HFFc6 (cell line): ENCODE data around the gene PCDHGA5. TPM values are rescaled to one million over a fixed set of nuclear protein-coding genes. Genes with fewer than 3 reads are reported as not detected.
"Not testable (repeated sequence)": the region's sequence is repeated elsewhere in the genome, so short reads cannot be mapped to it uniquely, and the experiment has no call there.

Experiments
- DNase-seq: peaks from one replicate; pipeline ENCODE4 v3.0.0-alpha.2; 2018
- H3K27ac Mint-ChIP-seq: 2 replicates; pipeline ENCODE4 v1.8.0; 2020; ENCODE audit warnings: mild to moderate bottlenecking, mixed read lengths
- H3K27me3 Mint-ChIP-seq: 2 replicates; pipeline ENCODE4 v1.8.0; 2021; ENCODE audit warnings: mild to moderate bottlenecking, moderate library complexity, mixed read lengths; ENCODE audit not compliant: insufficient read depth
- H3K36me3 Mint-ChIP-seq: 2 replicates; pipeline ENCODE4 v1.8.0; 2021; ENCODE audit warnings: low read depth, mixed read lengths
- H3K4me1 Mint-ChIP-seq: 2 replicates; pipeline ENCODE4 v1.8.0; 2020; ENCODE audit warnings: low read depth, mixed read lengths
- H3K4me3 Mint-ChIP-seq: 2 replicates; pipeline ENCODE4 v1.8.0; 2020; ENCODE audit warnings: mild to moderate bottlenecking, moderate library complexity, mixed read lengths
- H3K9me3 Mint-ChIP-seq: 2 replicates; pipeline ENCODE4 v1.8.0; 2020; ENCODE audit warnings: mild to moderate bottlenecking, mixed read lengths
- total RNA-seq, 6 experiments: library from RNA; stranded (reverse); fragmentation: NEBNext Ultra II Directional; extraction: Animal tissue kit (Norgen Biotek cat#: 25700); gene quantifications; 2 replicates in 1 of 6; 3 replicates in 5 of 6; pipeline ENCODE4 v1.2.3, GENCODE V29; 2021
- TF ChIP-seq, protein P1 (sequence below): fragments of 200-600 bp; sonication (generic); IDR thresholded peaks from 2 replicates; pipeline ENCODE4 v1.5.0; 2021; ENCODE audit warnings: antibody characterized with exemption, mild to moderate bottlenecking

The PCDHGA5 gene
- total RNA-seq, 6 experiments from 2014 or later = 0.74 to 1.8 (median 1.0) TPM

DNA sequence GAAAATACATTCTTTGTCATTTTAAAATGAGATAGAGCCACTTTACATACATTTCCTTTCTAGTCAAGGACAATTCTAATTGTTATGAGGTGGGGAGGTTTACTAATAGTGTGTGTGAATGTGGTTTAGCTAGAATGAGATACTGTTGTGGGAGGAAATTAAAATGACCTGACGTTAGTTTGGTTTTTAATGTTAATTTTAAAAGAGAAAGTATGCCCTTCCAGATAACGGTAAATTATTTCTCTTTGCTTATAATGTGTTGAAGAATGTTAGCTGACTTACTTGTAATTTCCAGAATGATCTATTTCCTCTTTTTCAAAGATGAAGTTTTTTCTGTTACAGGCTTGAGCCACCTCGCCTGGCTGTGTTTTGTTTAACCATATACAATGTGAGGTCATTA is 41.7 kb upstream of the PCDHGA5 start:
- Mint-ChIP-seq H3K4me1 (peaks cover 35% of the 10 kb centered on the region), H3K4me3 (no peak overlapping the region)

DNA sequence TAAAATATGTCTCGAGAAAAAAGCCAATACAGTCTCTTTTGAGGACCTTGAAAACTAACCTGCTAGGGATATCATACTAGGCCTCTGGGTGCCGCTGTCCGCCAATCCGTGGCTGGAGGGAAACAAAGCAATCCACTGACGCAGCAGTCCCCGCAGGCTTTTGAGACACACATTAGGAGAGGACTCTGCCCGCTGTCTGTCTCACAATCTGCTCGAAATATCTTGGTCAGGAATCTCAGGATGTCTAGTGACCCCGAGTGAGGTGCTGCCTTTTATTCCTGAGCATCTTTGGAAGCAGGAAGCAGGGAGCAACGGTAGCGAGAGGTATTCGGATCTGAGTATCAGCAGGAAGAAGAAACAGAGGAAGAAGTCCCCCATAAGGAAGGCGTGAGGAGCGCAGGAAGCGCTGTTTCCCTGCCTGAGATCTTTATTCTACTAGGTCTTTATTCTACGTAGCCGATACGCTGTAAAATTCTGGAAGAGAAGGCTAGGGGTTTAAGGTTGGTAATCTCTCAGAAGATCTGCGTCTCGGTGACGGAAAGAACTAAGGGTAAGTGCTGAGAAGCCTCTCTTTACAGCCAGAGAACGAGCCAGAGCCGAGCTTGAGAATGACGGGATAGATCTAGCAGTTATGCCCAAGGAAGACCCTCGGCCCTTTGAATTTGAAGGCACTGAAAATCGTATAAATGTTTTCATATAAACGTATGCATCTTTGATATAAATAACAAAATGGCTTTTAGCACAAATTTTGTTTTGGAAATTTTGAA is 37.7 kb upstream of the PCDHGA5 start:
- peaks cover 6% of the 10 kb centered on the region for H3K36me3 Mint-ChIP-seq
- TF ChIP-seq, protein P1, sequence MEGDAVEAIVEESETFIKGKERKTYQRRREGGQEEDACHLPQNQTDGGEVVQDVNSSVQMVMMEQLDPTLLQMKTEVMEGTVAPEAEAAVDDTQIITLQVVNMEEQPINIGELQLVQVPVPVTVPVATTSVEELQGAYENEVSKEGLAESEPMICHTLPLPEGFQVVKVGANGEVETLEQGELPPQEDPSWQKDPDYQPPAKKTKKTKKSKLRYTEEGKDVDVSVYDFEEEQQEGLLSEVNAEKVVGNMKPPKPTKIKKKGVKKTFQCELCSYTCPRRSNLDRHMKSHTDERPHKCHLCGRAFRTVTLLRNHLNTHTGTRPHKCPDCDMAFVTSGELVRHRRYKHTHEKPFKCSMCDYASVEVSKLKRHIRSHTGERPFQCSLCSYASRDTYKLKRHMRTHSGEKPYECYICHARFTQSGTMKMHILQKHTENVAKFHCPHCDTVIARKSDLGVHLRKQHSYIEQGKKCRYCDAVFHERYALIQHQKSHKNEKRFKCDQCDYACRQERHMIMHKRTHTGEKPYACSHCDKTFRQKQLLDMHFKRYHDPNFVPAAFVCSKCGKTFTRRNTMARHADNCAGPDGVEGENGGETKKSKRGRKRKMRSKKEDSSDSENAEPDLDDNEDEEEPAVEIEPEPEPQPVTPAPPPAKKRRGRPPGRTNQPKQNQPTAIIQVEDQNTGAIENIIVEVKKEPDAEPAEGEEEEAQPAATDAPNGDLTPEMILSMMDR = peak; percentile 80
- H3K4me1 Mint-ChIP-seq = peaks cover 17% of the 10 kb centered on the region
- H3K27ac Mint-ChIP-seq = peak overlapping the region; percentile 92
- peak; percentile 82 for DNase-seq
- H3K9me3 Mint-ChIP-seq = peaks cover 13% of the 10 kb centered on the region; the same call in 1 of the 2 replicates
- peak overlapping the region; percentile 94 for H3K4me3 Mint-ChIP-seq
- no peaks in the 10 kb centered on the region for H3K27me3 Mint-ChIP-seq

More for the DNA sequence above, 41.7 kb upstream of the PCDHGA5 start:
- Mint-ChIP-seq H3K36me3 (peaks cover 33% of the 10 kb centered on the region), H3K27ac (no peak overlapping the region), H3K27me3 (peaks cover 15% of the 10 kb centered on the region), H3K9me3 (peaks cover 46% of the 10 kb centered on the region)
- no peak for DNase-seq
- TF ChIP-seq, protein P1 = no peak

DNA sequence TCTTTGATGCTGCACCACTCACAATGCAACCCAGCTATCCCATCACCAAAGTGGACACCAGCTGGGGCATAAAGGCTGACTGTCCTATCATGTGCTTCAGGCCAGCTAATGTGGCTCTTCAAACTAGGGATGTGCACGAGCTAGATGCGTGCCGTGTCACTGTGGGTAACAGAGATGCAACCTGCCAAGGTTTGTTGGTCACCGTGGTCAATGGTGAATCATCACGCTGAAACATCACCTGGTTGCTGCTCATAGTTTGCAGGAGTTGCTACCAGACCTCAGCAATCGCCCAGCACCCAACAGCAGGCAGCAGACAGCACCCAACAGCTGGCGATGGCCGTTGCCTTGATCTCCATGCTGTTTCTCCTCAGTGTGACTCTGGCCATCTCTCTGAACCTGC is 35.7 kb upstream of the PCDHGA5 start:
- DNase-seq = no peak
- peaks cover 21% of the 10 kb centered on the region for H3K9me3 Mint-ChIP-seq
- peaks cover 15% of the 10 kb centered on the region for H3K36me3 Mint-ChIP-seq
- no peaks in the 10 kb centered on the region for H3K27me3 Mint-ChIP-seq
- peaks cover 17% of the 10 kb centered on the region for H3K4me1 Mint-ChIP-seq
- H3K27ac Mint-ChIP-seq = no peak overlapping the region
- TF ChIP-seq, protein P1 = no peak
- no peak overlapping the region for H3K4me3 Mint-ChIP-seq

DNA sequence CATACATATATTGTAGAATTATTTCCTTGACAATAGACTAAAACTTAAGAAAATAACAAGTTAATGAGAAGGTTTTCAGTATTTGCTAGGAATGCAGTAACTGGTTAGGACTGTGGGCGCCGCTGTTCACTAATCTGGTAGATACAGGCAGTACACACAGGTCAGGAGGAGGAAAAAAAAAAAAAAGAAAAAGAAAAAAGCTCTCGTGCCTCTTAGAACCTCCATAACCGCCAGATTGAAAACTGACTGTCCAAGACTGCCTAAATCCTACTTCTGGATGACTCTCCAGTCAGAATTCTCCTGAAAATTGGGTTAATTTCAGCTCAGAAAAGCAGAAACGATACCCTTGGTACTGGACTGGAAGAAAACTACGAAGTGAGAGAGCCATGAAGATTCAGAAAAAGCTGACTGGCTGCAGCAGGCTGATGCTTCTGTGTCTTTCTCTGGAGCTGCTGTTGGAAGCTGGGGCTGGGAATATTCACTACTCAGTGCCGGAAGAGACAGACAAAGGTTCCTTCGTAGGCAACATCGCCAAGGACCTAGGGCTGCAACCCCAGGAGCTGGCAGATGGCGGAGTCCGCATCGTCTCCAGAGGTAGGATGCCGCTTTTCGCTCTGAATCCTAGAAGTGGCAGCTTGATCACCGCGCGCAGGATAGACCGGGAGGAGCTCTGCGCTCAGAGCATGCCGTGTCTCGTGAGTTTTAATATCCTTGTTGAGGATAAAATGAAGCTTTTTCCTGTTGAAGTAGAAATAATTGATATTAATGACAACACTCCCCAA is 33.5 kb upstream of the PCDHGA5 start, which contains the start of gene PCDHGA1:
TSS of gene PCDHGA1 (plus strand) at position 216 of the 782 bp plus-strand sequence.
- H3K27me3 Mint-ChIP-seq = peaks cover 2% of the 10 kb centered on the region; the same call in 1 of the 2 replicates
- peak; percentile 52 for DNase-seq
- peaks cover 23% of the 10 kb centered on the region for H3K9me3 Mint-ChIP-seq
- H3K27ac Mint-ChIP-seq = no peak within 1 kb of the TSS
- peak within 1 kb of the TSS; percentile 69 for H3K4me3 Mint-ChIP-seq
- H3K36me3 Mint-ChIP-seq = peaks cover 15% of the 10 kb centered on the region
- H3K4me1 Mint-ChIP-seq = peaks cover 30% of the 10 kb centered on the region
- TF ChIP-seq, protein P1 = peak; percentile 80

DNA sequence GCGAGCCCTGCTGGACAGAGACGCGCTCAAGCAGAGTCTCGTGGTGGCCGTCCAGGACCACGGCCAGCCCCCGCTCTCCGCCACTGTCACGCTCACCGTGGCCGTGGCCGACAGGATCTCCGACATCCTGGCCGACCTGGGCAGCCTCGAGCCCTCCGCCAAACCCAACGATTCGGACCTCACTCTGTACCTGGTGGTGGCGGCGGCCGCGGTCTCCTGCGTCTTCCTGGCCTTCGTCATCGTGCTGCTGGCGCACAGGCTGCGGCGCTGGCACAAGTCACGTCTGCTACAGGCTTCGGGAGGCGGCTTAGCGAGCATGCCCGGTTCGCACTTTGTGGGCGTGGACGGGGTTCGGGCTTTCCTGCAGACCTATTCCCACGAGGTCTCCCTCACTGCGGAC is 31.4 kb upstream of the PCDHGA5 start:
- Mint-ChIP-seq H3K36me3 (peaks cover 15% of the 10 kb centered on the region), H3K9me3 (peaks cover 23% of the 10 kb centered on the region), H3K4me1 (peaks cover 13% of the 10 kb centered on the region)
- DNase-seq, H3K27ac Mint-ChIP-seq, H3K27me3 Mint-ChIP-seq, H3K4me3 Mint-ChIP-seq: not testable (repeated sequence)
